GM12872 (cell line): ENCODE data around the gene UBAP2.

Source experiments
- CTCF ChIP-seq: IDR thresholded peaks from 3 replicates; pipeline ENCODE4 v1.5.1; 2011; ENCODE audit warnings: low read depth, mild to moderate bottlenecking, low read length, moderate library complexity; ENCODE audit not compliant: insufficient read depth

The UBAP2 gene

GRCh38 chr9:34046784-34047379 is 1.8 kb downstream of the UBAP2 start:
- no peak for TF ChIP-seq CTCF

- no peak for TF ChIP-seq CTCF
Observed at GRCh38 chr9:34045903-34046302, 2.8 kb downstream of the UBAP2 start.

DNA sequence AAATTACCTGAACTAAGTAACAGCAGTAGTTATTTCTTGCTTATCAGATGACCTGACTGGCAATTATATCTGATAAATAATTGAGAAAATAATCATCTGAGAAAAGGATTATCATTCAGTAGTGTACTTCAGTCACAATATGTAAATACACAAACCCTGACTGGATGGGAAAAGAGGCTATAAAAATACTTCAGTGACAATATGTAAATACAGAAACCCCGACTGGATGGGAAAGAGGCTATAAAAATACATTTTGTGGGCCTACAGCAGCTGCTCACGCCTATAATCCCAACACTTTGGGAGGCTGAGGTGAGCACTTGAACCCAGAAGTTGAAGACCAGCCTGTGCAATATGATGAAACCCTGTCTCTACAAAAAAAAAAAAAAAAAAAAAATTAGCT is 11.1 kb downstream of the UBAP2 start:
- no peak for TF ChIP-seq CTCF

DNA sequence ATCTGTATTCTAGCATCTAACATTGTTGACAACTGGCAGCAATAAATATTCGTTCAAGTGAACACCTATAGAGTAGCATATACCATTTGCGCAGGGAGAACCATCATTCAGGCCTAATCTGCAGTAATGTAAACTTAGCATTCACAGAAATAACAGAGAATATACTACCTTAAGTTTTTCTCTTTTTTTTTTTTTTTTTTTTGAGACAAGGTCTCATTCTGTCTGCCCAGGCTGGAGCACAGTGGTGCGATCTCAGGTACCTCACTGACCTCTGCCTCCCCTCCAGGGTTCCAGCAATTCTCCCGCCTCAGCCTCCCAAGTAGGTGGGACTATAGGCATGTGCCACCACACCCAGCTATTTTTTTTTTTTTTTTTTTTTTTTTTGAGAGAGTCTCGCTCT is 12.1 kb downstream of the UBAP2 start:
- no peak for TF ChIP-seq CTCF

- TF ChIP-seq CTCF, result no peak
Observed at GRCh38 chr9:34035656-34036055, 13.0 kb downstream of the UBAP2 start.

- TF ChIP-seq CTCF, result no peak
Observed at GRCh38 chr9:34034698-34035065, 14.0 kb downstream of the UBAP2 start.

DNA sequence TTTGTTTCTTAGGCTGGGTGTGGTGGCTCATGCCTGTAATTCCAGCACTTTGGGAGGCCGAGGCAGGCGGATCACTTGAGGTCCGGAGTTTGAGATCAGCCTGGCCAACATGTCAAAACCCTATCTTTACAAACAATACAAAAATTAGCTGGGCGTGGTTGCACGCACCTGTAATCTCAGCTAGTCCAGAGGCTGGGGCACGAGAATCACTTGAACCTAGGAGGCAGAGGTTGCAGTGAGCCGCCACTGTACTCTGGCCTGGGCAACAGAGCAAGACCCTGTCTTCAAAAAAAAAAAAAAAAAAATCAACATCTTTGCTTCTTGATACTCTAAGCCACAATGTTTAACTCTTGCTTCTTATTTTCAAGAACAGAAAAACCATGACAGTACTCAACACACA is 16.1 kb downstream of the UBAP2 start:
- no peak for TF ChIP-seq CTCF

DNA sequence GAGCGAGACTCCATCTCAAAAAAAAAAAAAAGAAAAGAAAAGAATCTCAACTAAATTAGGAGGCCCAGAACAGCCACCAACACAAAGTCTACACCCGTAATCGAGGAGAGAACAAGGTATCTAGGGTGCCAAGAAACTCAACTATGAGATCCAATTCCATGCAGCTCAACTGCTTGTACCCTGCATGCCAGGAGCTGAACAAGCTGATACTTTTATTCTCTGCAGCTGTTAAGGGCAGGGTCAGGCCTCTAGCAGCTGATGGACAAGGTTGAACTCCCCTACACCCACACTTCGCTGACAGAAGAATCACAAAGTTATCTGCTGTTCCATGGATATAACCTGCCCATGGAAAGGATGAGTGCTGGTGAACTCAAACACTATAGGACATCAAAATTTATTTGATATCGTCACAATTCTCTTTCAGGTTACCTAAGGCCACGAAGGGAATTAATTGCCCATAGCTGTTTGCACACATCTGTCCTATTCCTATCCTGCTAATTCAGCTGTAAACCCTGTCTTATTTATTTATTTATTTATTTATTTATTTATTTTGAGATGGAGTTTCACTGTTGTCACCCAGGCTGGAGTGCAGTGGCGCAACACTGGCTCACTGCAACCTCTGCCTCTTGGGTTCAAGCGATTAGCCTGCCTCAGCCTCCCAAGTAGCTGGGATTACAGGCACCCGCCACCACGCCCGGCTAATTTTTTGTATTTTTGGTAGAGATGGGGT is 20.7 kb downstream of the UBAP2 start:
- no peak for TF ChIP-seq CTCF
